Activated T-cell treated with anti-CD3 and anti-CD28 coated beads, Interleukin-2, amount 50 U/mL, for 48 hours (primary cell): ENCODE results near the gene SIGLEC14.
A peak's percentile ranks its signal among the peaks of the same experiment; 100 is the strongest.

Experiments used
- DNase-seq, 2 experiments: peaks; one replicate each; pipeline ENCODE4 v3.0.0-alpha.2; 2020

SIGLEC14 gene

DNA sequence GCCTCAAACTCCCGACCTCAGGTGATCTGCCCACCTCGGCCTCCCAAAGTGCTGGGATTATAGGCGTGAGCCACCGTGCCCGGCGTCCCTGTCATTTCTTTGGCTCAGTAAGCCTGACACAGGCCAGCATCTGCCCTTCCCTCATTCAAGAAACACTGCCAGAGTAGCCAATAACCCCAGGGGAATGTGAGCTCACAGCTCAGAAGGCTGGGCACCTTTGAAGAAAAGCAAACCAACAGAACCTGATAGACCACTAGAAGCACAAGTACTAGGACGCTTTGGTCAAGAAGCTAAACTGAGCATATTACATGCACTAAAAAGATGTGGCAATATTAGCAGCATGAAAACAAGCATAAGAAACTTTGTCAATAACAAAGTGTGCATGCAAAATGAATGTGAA is 30.6 kb downstream of the SIGLEC14 start:
- no peak for DNase-seq

DNA sequence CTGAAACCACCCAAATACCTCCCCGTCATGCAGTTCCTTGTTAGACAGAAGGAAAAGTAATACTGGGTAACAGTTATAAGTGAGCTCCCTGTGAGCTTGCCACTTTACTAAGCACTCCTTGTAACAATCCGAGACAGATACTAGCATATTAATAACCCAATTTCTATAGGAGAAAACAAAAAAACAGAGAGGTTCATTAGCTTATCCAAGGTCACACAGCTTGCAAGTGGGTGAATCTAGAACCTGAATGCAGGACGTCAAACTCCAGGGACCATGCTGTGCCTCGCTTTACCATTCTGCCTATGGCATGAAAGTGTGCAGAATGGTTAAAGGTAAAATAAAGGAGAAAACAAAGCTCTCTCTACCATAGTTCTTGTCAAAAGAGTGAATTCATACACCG is 31.8 kb downstream of the SIGLEC14 start:
- no peak for DNase-seq

DNA sequence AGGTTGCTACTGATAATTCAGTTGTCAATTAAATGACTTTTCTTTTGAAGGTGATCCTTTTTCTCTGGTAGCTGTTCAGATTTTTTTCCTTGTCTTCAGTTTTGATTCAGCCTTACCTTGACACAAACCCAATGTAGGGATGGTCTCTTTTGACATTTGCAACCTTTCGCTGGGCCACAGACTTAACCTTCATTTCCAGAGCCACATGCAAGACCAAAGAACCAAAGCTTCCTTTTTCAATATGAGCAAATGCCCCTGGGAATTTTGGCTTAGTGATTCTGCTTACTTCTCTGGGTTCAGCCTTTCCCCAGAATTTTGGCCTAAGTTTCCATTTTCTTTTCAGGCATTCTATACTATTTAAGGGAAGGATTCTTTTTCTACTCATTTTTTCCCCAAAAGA is 36.0 kb downstream of the SIGLEC14 start:
- DNase-seq = no peak

DNA sequence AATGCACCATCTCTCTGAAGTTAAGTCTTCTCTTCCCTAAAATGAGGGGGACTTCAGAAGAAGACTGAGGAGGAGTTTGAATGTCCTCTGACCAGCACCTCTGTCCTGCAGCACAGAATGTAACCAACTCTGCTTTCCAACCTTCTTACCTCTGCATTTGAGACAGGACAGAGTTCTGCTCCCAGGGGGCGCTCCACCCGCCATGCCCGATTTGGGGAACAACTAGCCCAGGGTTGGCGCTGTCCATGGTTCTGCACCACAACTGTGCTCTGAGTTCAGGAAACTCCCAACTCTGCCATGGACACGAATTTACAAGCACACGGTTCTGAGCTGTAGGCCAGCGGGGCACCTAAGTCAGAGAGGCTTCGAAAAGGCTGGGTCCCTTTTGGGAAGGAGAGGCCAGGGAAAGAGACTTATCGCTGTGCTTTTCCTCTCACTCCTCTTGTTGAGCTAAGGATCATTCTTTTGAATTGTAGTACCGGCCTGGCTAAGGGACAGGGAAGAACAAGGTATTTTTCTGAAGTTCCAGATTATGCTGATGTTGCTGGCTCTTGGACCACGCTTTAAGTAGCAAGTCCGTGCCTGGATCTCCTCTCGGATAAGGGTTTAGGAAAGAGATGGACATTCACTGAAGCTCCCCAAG is 38.6 kb downstream of the SIGLEC14 start:
- peak; percentile 78 to 82 for DNase-seq

DNA sequence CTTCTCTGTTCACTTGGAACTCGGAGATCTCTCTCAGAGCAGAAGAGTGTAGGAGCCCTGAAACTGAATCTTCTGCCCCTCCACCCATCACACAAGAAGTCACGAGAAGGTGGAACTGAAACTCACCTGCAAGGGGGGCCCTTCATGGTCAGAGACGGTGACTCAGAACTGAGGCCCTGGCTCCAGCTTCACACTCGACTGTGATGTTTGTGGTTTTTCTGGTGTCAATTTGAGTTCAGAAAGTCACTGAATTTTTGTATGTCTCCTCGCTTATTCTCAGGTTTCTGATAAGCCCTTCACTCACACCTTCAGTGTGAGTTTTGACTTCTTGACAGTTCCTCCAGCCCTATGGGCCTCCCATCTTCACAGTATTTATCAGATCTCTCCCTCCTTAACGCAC is 39.5 kb downstream of the SIGLEC14 start:
- peak; percentile 58 to 62 for DNase-seq

DNA sequence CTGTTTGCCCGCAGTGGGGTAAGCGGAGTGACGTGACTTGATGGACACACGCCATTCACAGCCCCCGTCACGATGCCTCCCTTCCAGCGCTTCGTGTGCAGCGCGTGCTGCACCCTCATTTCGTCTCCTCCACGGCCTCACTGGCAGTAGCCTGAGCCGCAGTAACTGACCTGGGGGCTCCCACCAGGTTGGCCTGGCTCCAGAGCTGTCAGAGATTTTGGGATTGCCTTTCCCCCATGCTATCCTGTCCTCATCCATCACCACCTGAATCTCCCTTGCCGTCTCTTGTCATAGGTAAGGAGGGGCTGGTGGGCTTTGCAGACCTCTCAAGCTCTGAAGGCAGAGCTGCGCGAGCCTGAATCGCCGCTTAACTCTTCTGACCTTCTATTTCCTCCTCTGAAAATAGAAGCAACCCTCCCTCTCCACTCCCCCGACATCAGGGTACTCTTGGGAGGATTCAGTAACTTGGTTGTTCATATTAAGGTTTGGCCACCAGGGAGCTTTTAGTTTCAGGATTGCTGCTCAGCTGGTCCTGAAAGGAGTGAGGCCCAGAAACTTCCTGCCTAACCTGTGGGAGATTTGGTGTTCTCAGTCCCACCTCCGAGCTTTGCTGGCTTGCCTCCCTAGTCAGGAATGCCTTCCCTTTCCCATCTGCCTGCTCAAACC is 44.3 kb downstream of the SIGLEC14 start:
- no peak for DNase-seq

DNA sequence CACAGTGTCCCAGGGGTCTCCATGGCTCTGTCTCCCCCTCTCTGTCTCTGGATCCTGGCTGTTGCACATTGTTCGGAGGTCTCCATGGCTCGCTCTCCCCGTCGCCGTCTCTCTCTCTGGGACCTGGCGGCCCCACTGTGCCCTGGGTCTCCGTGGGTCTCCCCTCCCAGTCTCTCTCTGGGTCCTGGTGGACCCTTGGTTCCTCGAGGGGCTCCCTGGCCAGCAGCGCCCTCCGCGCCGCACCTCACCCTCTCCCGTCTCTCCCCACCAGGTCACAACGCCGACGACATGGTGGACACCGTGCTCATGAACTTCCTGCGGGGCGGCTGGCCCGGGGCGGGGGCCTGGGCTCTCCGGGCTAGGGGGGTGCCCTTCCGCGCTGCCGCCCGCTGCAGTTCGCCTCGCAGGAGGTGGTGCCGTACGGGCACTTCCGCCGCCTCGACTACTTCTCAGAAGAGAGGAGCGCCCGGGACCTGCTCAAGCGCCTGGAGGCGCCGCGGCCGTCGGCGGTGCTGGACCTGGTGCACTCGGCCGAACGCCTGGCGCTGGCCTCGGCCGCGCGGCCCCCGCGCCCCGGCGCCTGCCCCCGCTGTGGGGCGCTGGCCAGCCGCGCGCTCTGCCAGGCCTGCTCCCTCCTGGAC is 45.6 kb downstream of the SIGLEC14 start:
- no peak for DNase-seq

DNA sequence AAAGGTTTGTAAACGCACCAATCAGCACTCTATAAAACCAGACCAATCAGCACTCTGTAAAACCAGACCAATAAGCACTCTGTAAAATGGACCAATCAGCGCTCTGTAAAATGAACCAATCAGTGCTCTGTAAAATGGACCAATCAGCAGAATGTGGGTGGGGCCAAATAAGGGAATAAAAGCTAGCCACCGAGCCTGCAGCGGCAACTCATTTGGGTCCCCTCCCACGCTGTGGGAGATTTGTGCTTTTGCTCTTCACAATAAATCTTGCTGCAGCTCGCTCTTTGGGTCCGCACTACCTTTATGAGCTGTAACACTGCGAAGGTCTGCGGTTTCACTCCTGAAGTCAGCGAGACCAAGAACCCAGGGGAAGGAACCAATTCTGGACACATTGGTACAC is 47.5 kb downstream of the SIGLEC14 start:
- DNase-seq = no peak

DNA sequence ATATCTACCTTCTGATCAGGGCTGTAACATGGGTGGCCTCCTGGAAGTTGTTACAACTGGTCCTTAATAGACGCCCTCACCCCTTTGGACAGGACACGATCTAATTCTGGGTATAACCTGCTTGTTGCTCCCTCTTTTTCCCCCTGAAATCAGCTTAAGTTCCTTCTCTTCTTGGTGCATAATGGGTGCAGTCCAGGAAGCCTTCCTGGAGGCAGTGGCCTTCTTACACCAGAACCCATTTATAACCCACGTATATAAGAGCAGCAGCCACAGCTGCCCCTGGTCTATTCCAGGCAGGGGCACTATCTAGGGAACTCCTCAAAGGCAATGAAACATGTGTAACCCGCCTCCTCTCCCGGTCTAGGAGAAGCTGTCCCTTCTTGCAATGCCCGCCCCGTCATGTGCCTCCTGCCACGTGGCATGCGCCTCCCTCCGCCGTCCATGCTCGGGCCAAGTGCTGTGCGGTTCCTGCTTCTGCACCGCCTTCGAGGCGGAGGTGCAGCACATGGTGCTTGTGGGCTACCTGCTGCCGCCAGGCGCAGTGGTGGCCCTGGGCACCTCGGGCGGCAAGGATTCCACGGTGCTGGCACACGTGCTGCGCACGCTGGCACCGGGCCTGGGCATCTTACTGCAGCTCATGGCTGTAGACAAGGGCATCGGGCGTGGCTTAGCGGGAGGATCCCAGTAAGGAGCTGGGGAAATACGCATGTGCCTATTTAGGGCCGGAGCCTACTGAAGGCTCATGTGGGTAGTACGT is 48.3 kb downstream of the SIGLEC14 start:
- no peak for DNase-seq

DNA sequence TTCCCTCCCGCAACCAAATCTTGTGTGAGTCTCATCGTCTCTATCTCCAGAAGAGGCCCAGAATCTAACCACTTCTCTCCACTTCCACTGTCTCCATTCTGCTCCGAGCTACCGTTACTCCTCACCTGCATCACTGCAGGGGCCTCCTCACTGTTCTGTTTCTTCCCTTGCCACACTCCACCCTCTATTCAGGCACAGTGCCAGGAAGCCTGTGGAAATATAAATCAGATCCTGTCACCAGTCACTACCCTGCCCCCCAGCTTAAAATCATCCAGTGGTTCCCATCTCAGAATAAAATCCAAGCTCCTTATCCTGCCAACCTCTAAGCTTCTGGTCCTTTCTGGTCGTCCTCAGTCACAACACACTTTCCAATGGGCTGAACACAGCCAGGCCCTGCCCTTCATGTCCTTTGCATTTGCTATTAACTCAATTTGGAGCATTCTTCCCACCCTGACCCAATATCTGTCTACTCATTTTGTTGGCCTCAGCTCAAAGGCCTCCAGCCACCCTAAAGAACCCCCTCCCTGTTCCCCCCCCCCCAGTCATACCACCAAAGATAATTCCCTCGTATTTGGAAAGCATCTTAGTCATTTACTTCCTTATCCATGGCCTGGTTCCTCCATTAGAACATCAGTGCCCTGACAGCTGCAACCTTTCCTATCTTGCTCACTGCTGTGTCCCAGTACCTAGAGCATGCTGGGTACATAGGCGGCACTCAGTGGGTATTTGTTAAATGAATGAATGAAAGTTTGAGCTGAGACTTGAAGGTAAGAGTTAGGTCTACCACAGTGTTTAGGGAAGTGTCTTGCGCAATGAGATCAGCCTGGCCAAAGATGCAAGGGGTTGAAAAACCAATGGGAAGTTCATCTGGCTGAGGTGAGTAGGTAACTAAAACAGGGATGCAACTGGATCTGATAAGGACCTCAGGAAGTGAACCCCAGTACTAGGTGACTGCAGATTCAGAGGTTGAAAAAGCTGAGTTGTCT is 51.1 kb downstream of the SIGLEC14 start:
- DNase-seq = no peak

DNA sequence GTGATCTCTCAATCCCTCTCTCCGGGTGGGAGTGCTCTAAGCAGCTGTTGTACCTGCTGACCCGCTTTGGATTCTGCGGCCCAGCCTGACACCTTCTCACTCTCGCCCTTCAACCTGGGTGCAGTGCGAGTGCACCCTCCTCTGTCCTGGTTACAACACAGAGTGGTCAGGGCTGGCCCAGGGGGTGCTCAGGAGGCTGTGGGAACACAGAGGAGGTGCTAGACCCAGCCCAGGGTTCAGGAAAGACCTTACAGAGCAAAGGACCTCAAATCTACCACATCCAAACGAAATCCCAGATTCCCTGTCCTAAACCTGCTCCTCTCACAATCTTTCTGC is 51.9 kb downstream of the SIGLEC14 start:
- no peak for DNase-seq

DNA sequence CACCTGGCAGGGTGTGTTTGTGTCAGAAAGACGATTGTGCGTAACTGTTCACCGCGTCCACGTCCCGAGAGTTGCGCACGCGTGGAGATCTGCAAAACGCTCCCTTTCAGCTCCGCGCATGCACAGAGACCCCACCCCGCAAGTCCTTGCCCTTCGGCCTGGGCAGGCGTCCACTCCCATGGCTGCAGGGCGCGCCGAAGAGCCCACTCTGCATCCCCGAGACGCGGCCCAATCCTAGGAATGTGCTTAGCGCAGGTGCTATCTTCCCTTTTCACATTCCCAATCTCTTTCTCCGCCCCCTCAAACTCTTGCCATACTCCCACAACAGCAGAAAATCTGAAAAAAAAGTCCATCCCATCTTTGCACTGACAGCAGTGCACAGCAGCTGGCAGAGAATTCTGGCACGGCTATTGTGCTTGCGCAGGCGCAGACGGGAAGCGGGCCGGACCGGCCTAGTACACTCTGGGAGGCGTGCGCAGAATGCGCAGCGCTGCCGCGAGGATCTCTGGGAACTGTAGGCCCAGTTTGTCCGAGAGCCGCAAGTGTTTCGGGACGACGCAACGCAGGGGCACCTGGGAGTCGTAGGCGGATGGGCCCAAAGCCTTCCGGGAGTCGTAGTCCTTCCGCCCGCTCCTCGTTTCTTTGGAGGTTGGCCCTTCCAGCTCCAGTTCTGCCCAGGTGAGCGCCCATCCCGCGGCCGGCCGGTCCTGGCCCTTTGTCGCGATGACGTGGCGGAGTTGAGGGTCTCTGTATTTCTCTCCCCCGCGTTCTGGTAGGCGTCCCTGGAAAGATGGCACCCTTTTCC is 52.5 kb downstream of the SIGLEC14 start:
- peak; percentile 95 to 97 for DNase-seq

DNA sequence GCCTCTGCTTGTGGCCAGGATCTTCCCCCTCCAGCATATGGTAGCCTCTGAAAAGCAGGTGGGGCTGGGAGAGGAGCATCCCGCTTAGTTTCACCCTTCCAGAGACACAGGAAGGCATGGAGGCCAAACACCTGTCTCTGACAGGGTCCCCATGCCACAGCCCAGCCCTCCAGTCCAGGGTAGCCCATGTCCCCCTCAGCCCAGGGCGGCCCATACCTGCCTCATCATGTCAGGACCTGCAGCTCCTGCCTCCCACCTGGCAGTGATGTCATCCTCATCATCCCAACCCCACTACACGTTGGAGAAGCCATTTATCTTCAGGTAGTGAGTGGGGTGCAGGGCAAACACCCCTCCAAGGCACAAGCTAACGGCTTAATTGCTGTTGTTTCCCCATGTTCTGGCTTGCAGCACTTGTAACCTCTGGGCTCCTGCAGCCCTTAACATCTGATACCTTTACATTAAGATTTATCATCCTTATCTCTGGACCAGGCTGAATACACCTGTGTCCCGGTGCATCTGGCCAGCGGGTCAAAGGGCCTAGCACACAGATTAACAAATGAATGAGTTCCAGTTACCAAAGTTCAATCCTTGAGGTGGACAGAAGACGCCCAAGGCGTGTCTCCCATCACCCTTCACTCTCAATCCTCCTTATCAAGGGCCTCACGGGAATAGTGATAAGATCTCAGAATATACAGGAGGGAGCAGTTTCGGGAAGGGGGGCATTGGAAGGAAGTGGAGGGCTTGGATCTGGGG is 53.3 kb downstream of the SIGLEC14 start:
- DNase-seq = no peak
